IMR-90 (cell line): Measurements from ENCODE around the gene PPIL4. TPM values are rescaled to one million over a fixed set of nuclear protein-coding genes. Genes with fewer than 3 reads are reported as not detected.

ENCODE experiments used
- ATAC-seq: fragments of 200-7000 bp; cut with Tn5 transposase; 2 replicates; pipeline ENCODE4 v1.9.1; 2020; ENCODE audit warnings: low read depth, mild to moderate bottlenecking, moderate library complexity
- BruUV-seq: library from RNA; stranded (reverse); fragments of 400-500 nt; replicated peaks from 2 replicates; lab custom pipeline; 2021; lab: Mats Ljungman, UMichigan
- CTCF ChIA-PET: fragments of 300-600 bp; formaldehyde crosslinking; extraction: SDS; loops from one replicate; lab custom pipeline; 2021; ENCODE audit warnings: antibody characterized with exemption; lab: Yijun Ruan, JAX
- POLR2A ChIA-PET: fragments of 300-600 bp; sonication (Branson Sonifier 250); formaldehyde crosslinking; loops from one replicate; lab custom pipeline; 2022; ENCODE audit warnings: antibody characterized with exemption; ENCODE audit not compliant: unreplicated experiment; lab: Charles Lee
- DNase-seq: peaks from one replicate; pipeline ENCODE4 v3.0.0; 2013
- H2AFZ ChIP-seq: replicated peaks from 2 replicates; pipeline ENCODE3; 2013; ENCODE audit warnings: low read length, mild to moderate bottlenecking; ENCODE audit not compliant: poor library complexity
- H2AK5ac ChIP-seq: 2 replicates; pipeline ENCODE4 v1.6.1; 2013; ENCODE audit warnings: low read depth, low read length, inconsistent platforms
- H2AK9ac ChIP-seq: replicated peaks from 2 replicates; pipeline ENCODE3; 2013; ENCODE audit warnings: mild to moderate bottlenecking, low read depth, low read length, moderate library complexity; ENCODE audit not compliant: poor library complexity
- H2BK120ac ChIP-seq: 2 replicates; pipeline ENCODE4 v1.6.1; 2013; ENCODE audit warnings: low read depth, low read length, inconsistent platforms
- H2BK15ac ChIP-seq: 3 replicates; pipeline ENCODE4 v1.6.1; 2013; ENCODE audit warnings: low read depth, low read length, inconsistent platforms
- H2BK20ac ChIP-seq: 2 replicates; pipeline ENCODE4 v1.6.1; 2013; ENCODE audit warnings: low read depth, mild to moderate bottlenecking, inconsistent platforms, low read length, moderate library complexity
- H2BK5ac ChIP-seq: 2 replicates; pipeline ENCODE4 v1.6.1; 2013; ENCODE audit warnings: mild to moderate bottlenecking, low read depth, low read length, inconsistent platforms; ENCODE audit not compliant: poor library complexity, severe bottlenecking
- H3K14ac ChIP-seq: replicated peaks from 2 replicates; pipeline ENCODE4 v1.6.1; 2013; ENCODE audit warnings: low read depth, low read length, inconsistent platforms
- H3K18ac ChIP-seq: 2 replicates; pipeline ENCODE4 v1.6.1; 2013; ENCODE audit warnings: low read depth, low read length, control low read depth
- H3K23ac ChIP-seq: 2 replicates; pipeline ENCODE4 v1.6.1; 2013; ENCODE audit warnings: low read depth, low read length, inconsistent platforms
- H3K27ac ChIP-seq: 2 replicates; pipeline ENCODE4 v1.5.1; 2013; ENCODE audit warnings: mild to moderate bottlenecking, control low read depth, low read length; ENCODE audit not compliant: insufficient read depth
- H3K27me3 ChIP-seq: 2 replicates; pipeline ENCODE4 v1.6.1; 2013; ENCODE audit warnings: low read length; ENCODE audit not compliant: control insufficient read depth, insufficient read depth
- H3K36me3 ChIP-seq: 2 replicates; pipeline ENCODE4 v1.6.1; 2013; ENCODE audit warnings: low read length, mixed read lengths; ENCODE audit not compliant: control insufficient read depth, insufficient read depth
- H3K4ac ChIP-seq: 2 replicates; pipeline ENCODE4 v1.6.1; 2013; ENCODE audit warnings: low read depth, low read length, inconsistent platforms
- H3K4me1 ChIP-seq: 2 replicates; pipeline ENCODE4 v1.6.1; 2013; ENCODE audit warnings: low read length, mixed read lengths; ENCODE audit not compliant: control insufficient read depth, insufficient read depth
- H3K4me2 ChIP-seq: 2 replicates; pipeline ENCODE4 v1.6.1; 2013; ENCODE audit warnings: low read depth, mild to moderate bottlenecking, control low read depth, low read length, moderate library complexity
- H3K4me3 ChIP-seq: 2 replicates; pipeline ENCODE4 v1.5.1; 2013; ENCODE audit warnings: low read depth, mild to moderate bottlenecking, control low read depth, low read length, moderate library complexity; ENCODE audit not compliant: insufficient read depth
- H3K56ac ChIP-seq: 2 replicates; pipeline ENCODE4 v1.6.1; 2013; ENCODE audit warnings: low read length, inconsistent platforms; ENCODE audit not compliant: insufficient read depth; ENCODE audit errors: extremely low read depth
- H3K79me1 ChIP-seq, 2 experiments: 2 replicates each; pipeline ENCODE4 v1.6.1; 2013; ENCODE audit warnings: low read length in 2 of 2, inconsistent platforms in 1 of 2, low read depth in 1 of 2
- H3K9ac ChIP-seq: 2 replicates; pipeline ENCODE4 v1.6.1; 2013; ENCODE audit warnings: low read depth, low read length, control low read depth
- H3K9me1 ChIP-seq: 2 replicates; pipeline ENCODE4 v1.6.1; 2013; ENCODE audit warnings: low read length, inconsistent platforms; ENCODE audit not compliant: insufficient read depth
- H3K9me3 ChIP-seq: 2 replicates; pipeline ENCODE4 v1.6.1; 2013; ENCODE audit warnings: low read length; ENCODE audit not compliant: control insufficient read depth, insufficient read depth
- H4K20me1 ChIP-seq: 2 replicates; pipeline ENCODE4 v1.6.1; 2013; ENCODE audit warnings: low read length, inconsistent platforms; ENCODE audit not compliant: insufficient read depth
- H4K5ac ChIP-seq: 2 replicates; pipeline ENCODE4 v1.6.1; 2013; ENCODE audit warnings: mild to moderate bottlenecking, low read depth, low read length, control low read depth
- H4K8ac ChIP-seq, 2 experiments: 2 replicates each; pipeline ENCODE4 v1.6.1; 2013; ENCODE audit warnings: low read depth in 2 of 2, low read length in 2 of 2, control low read depth in 1 of 2, inconsistent platforms in 1 of 2
- H4K91ac ChIP-seq: 2 replicates; pipeline ENCODE4 v1.6.1; 2013; ENCODE audit warnings: low read depth, low read length, inconsistent platforms; ENCODE audit not compliant: insufficient read depth
- BHLHE40 ChIP-seq: fragments of 150-350 bp; IDR thresholded peaks from 2 replicates; pipeline ENCODE4 v1.6.1; 2016; ENCODE audit warnings: mild to moderate bottlenecking, low read depth, low read length
- MAFK ChIP-seq: IDR thresholded peaks from 2 replicates; pipeline ENCODE4 v1.6.1; 2012; ENCODE audit warnings: low read depth, low read length, improper control_type of control experiment
- MAZ ChIP-seq: IDR thresholded peaks from 2 replicates; pipeline ENCODE4 v1.6.1; 2012; ENCODE audit warnings: low read depth, mild to moderate bottlenecking, low read length, improper control_type of control experiment, moderate library complexity, borderline replicate concordance
- NFE2L2 ChIP-seq: fragments of 150-350 bp; IDR thresholded peaks from 2 replicates; pipeline ENCODE4 v1.6.1; 2016; ENCODE audit warnings: low read depth, mild to moderate bottlenecking, low read length
- RAD21 ChIP-seq: IDR thresholded peaks from 2 replicates; pipeline ENCODE4 v1.6.1; 2012; ENCODE audit warnings: low read length, improper control_type of control experiment
- RCOR1 ChIP-seq: IDR thresholded peaks from 2 replicates; pipeline ENCODE4 v1.6.1; 2012; ENCODE audit warnings: mild to moderate bottlenecking, low read length, improper control_type of control experiment; ENCODE audit not compliant: insufficient replicate concordance
- WGBS, 2 experiments: methylation state at CpG; one replicate each; pipeline versions ENCODE4 v1.1.5 to v1.1.7; 2013; ENCODE audit warnings: missing lambda C conversion rate in 2 of 2; ENCODE audit not compliant: insufficient read length in 1 of 2; ENCODE audit errors: extremely low coverage in 2 of 2; 5-methylcytosine and 5-hydroxymethylcytosine counted together
- dilution Hi-C: fragments of 300-500 bp; cut with HindIII; formaldehyde crosslinking; loops from one replicate; pipeline ENCODE4 v1.14.3; 2018; ENCODE audit warnings: low sequenced_read_pairs; ENCODE audit not compliant: unreplicated experiment
- in situ Hi-C: fragments of 300-500 bp; cut with MboI; formaldehyde crosslinking; loops from 3 replicates; pipeline ENCODE4 v1.14.3; 2019; ENCODE audit warnings: low sequenced_read_pairs, inconsistent platforms, mixed read lengths
- intact Hi-C: fragments of 100-400 bp; cut with micrococcal nuclease; formaldehyde crosslinking; loops from 2 replicates; pipeline ENCODE4 v1.10.0; 2022
- polyA plus RNA-seq, 3 experiments: library from polyadenylated mRNA; depleted of rRNA; stranded (reverse); fragments of >200 nt; gene quantifications; 2 replicates each; pipeline ENCODE4 v1.2.3, GENCODE V29; 2012; ENCODE audit warnings: low replicate concordance in 1 of 3
- total RNA-seq: library from RNA; depleted of rRNA; stranded (reverse); fragments of >200 nt; gene quantifications from 2 replicates; pipeline ENCODE4 v1.2.3, GENCODE V29; 2012
- TF ChIP-seq, protein P1 (sequence below): fragments of 150-350 bp; IDR thresholded peaks from 2 replicates; pipeline ENCODE4 v1.6.1; 2016; ENCODE audit warnings: low read depth, mild to moderate bottlenecking, low read length, moderate library complexity, borderline replicate concordance
- TF ChIP-seq, protein P2 (sequence below): fragments of 150-350 bp; IDR thresholded peaks from 2 replicates; pipeline ENCODE4 v1.6.1; 2017; ENCODE audit warnings: mild to moderate bottlenecking, antibody characterized with exemption, low read length, low read depth
- TF ChIP-seq, protein P3 (sequence below): conservative IDR thresholded peaks from 2 replicates; pipeline ENCODE4 v1.5.1; 2012; ENCODE audit warnings: mild to moderate bottlenecking, low read depth, low read length, improper control_type of control experiment

Gene PPIL4
- total and polyA plus RNA-seq, 2 of the 4 experiments (the other 2 are of a cell fraction): 10.6 to 13.3 TPM

DNA sequence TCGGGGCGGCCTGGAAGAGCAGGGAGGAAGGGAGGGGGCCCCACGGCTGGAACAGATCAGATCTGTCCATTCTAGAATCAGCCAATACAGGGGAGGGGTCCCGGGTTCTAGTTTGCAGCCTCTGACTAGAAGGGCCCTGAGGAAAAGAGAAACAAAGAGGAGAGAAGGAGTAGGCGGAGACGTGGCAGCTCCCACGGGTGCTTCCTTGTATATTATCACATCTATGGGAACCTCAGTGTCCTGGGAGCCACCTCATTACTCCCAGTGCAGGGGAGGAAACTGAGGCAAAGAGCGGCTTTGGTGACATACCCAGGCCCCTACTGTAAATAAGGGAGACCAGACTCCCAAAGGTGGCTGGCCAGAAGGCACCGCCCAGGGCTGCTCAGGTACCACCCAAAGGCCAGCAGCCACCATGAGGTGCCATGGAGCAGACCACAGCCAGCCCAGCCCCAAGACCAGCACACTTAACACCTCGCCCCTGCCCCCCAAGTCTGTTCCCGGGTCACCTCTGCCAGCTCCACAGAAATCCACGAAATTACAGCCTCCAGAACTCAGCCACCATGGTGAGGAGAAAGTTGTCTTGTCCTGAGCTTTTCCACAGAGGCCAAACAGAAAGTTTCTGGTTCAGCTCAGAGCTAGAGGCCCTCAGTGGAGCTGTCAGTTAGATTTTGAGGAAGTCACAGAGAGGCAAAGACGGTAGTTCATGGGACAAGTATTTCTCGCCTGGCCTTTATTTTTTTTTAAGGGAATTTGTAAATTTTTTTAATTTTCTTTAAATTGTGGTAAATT lies 63.1 kb downstream of the PPIL4 start:
- WGBS, 2 experiments: 100% methylated on average over 1 of the region's 14 CpGs; no CpG with 5 or more reads in 1 of the 2 experiments
- Histone ChIP-seq H3K56ac (no peak overlapping the region), H2AK5ac (no peak overlapping the region), H3K9me1 (no peaks in the 10 kb centered on the region; the same call in 1 of the 2 replicates), H3K14ac (no peak overlapping the region), H3K9me3 (no peaks in the 10 kb centered on the region), H2BK20ac (no peak overlapping the region), H2AFZ (no peak overlapping the region), H2BK5ac (no peak overlapping the region), H2BK120ac (no peak overlapping the region), H3K36me3 (no peaks in the 10 kb centered on the region), H4K8ac (no peak overlapping the region), H3K9ac (no peak overlapping the region), H2AK9ac (no peak overlapping the region), H2BK15ac (no peak overlapping the region), H3K4ac (no peak overlapping the region), H3K4me3 (no peak overlapping the region), H3K4me1 (peaks cover 5% of the 10 kb centered on the region; the same call in 1 of the 2 replicates), H3K79me1 (no peaks in the 10 kb centered on the region), H4K20me1 (no peaks in the 10 kb centered on the region), H3K27me3 (no peaks in the 10 kb centered on the region; the same call in 1 of the 2 replicates), H4K5ac (no peak overlapping the region), H4K91ac (no peak overlapping the region), H3K27ac (no peak overlapping the region), H3K4me2 (no peak overlapping the region), H3K23ac (no peak overlapping the region), H3K18ac (no peak overlapping the region)
- ATAC-seq (no peak), DNase-seq (no peak)
- POLR2A ChIA-PET: interaction anchor here (1.0 kb wide), 1 partner anchor 14 kb away, joined by 3 read pairs; no protein-coding TSS in a partner anchor
- CTCF ChIA-PET: no interaction called here
- intact Hi-C loops (no loop called here), dilution Hi-C loops (no loop called here), in situ Hi-C loops (no loop called here)
- no TSS peak for BruUV-seq
- TF ChIP-seq, protein P1, sequence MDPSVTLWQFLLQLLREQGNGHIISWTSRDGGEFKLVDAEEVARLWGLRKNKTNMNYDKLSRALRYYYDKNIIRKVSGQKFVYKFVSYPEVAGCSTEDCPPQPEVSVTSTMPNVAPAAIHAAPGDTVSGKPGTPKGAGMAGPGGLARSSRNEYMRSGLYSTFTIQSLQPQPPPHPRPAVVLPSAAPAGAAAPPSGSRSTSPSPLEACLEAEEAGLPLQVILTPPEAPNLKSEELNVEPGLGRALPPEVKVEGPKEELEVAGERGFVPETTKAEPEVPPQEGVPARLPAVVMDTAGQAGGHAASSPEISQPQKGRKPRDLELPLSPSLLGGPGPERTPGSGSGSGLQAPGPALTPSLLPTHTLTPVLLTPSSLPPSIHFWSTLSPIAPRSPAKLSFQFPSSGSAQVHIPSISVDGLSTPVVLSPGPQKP: no peak
- TF ChIP-seq MAFK: no peak
- TF ChIP-seq, protein P2, sequence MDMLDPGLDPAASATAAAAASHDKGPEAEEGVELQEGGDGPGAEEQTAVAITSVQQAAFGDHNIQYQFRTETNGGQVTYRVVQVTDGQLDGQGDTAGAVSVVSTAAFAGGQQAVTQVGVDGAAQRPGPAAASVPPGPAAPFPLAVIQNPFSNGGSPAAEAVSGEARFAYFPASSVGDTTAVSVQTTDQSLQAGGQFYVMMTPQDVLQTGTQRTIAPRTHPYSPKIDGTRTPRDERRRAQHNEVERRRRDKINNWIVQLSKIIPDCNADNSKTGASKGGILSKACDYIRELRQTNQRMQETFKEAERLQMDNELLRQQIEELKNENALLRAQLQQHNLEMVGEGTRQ: no peak
- TF ChIP-seq, protein P3, sequence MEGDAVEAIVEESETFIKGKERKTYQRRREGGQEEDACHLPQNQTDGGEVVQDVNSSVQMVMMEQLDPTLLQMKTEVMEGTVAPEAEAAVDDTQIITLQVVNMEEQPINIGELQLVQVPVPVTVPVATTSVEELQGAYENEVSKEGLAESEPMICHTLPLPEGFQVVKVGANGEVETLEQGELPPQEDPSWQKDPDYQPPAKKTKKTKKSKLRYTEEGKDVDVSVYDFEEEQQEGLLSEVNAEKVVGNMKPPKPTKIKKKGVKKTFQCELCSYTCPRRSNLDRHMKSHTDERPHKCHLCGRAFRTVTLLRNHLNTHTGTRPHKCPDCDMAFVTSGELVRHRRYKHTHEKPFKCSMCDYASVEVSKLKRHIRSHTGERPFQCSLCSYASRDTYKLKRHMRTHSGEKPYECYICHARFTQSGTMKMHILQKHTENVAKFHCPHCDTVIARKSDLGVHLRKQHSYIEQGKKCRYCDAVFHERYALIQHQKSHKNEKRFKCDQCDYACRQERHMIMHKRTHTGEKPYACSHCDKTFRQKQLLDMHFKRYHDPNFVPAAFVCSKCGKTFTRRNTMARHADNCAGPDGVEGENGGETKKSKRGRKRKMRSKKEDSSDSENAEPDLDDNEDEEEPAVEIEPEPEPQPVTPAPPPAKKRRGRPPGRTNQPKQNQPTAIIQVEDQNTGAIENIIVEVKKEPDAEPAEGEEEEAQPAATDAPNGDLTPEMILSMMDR: no peak
- no peak for TF ChIP-seq MAZ
- no peak for TF ChIP-seq NFE2L2
- TF ChIP-seq BHLHE40: no peak
- no peak for TF ChIP-seq RCOR1
- no peak for TF ChIP-seq RAD21
